HG03460 (cell line): ENCODE data around the gene PPIL1.
"Not testable (repeated sequence)": the region's sequence is repeated elsewhere in the genome, so short reads cannot be mapped to it uniquely, and the experiment has no call there.

Experiments used
- ATAC-seq: cut with Tn5 transposase; IDR thresholded peaks from one replicate; pipeline ENCODE4 v1.9.1; 2021; ENCODE audit not compliant: unreplicated experiment

Gene PPIL1

DNA sequence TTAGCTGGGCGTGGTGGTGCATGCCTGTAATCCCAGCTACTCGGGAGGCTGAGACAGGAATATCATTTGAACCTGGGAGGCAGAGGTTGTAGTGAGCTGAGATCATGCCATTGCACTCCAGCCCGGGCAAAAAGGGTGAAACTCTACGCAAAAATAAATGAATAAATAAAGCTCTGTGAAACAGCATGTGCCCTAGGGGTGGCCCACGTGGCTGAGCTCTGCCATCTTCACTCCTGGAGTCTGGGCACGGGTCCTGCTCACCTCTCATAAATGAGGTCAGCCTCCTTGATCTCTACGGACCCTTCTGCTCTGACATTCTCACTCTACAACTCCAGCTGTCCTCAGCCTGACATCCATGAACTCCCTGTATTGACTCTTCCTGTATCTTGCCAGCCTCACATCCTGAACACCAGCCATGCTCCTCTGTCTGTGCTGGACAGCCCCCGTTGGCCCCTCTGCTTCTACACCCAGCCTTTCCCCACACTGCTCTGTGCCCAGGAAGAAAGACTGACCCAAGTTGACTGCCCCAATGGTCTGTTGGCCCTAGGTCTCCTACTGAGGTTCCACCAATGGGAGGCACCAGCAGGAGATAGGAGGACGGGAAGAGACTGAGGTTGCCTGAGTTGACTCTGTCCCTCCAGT is 57.3 kb downstream of the PPIL1 start:
- no peak for ATAC-seq

DNA sequence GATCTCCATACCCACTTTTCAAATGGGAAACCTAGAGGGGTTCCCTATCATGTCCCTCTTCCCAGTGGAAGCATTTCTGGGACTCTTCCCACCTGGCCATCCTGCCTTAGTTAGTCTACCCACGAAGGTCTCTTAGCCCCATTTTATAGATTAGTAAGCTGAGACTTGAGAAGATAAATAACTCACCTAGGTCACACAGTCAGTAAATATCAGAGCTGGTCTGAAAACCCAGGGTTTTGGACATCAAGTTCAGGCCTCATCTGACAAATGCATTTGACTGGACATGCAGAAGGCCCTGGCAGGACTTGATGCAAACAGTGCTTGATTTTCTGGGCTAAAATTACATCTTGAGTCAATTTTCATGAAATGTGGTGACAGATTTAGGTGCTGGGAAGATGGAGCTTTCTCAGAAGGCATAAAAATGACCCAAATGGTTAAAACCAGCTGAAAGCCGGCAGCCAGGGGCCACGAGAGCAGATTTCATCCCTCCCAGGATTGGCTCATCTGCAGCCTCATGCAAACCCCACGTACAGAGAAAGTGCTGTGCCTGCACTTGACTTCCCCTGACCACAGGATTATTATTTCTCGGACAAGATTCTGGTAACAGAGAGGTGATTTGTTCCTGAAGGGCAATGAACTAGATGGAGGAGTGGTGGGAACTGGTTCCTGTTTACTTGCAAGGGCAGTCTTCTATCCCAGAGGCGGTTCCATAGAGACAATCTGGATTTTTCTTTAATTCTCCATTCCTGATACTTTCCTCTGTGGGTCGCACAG is 58.5 kb downstream of the PPIL1 start:
- no peak for ATAC-seq

DNA sequence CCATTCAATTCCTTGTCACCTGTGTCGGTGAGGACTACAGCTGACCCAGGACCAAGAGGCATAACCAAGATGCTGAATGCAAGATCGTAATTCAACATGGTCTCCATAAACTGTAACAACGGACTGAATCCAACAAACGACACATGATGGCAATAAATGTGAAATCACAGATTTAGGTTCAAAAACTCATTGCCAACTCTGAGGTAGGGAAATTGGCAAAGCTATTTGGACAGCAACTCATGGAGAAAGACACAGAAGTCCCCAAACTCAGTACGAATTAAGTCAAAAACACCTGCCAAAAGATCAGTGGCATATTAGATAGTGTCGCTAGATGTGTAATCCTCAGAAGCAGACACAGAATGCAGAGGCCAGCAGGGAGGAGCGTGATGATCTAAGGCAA is 60.4 kb downstream of the PPIL1 start:
- no peak for ATAC-seq

DNA sequence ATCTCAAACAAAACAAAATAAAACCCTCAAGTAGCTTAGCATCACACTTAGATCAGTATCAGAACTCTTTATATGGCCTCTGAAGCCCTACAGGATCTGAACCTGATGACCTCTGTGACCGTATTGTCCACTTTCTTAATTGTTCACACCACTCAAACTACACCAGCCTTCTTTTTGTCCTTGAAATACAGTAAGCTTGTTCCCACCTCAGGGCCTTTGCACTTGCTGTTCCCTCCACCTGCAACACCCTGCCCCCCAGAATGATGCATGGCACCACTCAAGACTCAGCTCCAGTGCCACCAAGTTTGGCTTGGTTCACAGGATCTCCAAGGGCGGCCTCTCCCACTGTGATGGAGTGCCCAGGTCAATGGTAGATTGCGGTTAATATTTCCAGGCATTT is 61.1 kb downstream of the PPIL1 start:
- ATAC-seq = no peak

DNA sequence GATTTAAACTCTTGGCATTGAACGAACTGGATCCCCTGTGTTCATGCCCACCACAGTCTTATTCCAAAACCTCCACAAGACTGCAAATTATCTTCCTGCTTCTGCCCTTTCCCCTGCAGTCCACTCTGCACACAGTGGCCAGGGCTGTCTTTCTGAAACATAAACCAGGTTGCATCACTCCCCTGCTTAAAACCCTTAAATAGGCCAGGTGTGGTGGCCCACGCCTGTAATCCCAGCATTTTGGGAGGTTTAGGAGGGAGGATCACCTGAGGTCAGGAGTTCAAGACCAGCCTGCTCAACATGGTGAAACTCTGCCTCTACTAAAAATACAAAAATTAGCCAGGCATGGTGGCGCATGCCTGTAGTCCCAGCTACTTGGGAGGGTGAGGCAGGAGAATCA is 61.6 kb downstream of the PPIL1 start:
- not testable (repeated sequence) for ATAC-seq

DNA sequence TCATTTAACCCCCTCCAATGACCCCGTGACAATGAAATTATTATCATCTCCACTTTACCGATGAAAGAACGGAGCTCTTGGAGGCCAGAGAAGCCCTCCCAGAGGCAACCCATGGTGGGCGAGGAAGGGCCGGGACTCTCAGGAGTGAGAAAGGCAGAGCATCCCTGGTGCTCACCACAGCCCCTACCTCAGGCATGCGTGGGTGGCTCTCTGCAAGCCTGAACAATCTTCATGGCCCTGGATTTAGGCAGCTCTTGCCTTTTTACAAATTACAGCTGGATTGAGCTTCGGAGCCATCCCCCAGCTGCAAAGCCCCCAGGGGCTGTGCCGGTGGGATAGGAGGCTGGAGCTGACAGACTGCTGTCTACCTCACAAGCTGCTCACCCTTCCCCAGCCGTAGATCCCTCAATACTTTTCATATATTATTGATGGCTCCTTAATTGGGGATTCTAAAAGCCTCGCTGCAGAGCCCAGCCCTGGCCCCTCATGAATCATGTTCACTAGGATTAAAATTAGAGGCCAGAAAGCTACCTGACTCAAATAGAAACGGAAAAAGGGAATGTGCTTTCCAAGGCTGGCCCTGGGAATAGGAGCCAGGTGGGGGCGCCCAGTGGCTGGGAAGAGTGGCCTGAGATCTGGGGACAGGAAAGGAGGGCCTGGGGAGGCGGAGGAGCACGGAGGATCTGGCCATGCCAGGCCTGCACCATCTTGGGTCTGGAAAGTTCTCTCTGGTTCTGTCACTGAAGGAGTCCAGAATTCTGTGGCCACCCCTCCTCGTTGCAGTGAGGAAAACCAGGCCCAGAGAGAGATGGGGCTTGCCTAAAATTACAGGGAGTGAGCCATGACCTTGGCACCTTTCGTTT is 64.4 kb downstream of the PPIL1 start:
- ATAC-seq = no peak

DNA sequence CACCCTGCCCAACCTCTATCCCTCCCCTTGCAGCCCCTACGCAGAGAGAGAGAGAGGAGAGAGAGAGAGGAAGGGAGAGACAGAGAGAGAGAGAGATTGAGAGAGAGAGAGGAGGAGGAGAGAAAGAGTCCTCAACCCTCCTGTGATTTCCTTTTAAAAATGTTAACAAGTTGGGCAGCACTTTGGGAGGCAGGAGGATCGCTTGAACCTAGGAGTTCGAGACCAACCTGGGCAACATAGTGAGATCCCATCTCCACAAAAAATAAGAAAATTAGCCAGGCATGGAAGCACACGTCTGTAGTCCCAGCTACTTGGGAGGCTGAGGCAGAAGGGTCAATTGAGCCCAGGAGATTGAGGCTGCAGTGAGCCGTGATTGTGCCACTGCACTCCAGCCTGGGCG is 65.4 kb downstream of the PPIL1 start:
- no peak for ATAC-seq

DNA sequence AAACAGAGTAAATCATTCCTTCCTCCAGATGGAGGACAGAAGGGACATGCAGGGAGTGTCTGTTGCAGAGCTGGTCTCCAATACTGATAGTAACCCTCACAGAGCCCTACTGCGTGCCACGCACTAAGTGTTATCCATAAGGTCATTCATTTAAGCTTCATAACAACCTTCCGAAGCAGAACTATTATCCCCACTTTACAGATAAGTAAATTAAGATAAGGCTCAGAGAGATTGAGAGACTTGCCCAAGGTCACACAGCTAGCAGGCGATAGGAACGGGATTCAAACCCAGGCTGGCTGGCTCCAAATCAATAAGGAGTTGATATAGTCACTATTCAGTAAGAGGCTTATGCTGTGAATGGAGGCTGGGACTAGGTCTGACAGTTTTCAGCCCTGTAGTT is 66.0 kb downstream of the PPIL1 start:
- ATAC-seq = no peak

DNA sequence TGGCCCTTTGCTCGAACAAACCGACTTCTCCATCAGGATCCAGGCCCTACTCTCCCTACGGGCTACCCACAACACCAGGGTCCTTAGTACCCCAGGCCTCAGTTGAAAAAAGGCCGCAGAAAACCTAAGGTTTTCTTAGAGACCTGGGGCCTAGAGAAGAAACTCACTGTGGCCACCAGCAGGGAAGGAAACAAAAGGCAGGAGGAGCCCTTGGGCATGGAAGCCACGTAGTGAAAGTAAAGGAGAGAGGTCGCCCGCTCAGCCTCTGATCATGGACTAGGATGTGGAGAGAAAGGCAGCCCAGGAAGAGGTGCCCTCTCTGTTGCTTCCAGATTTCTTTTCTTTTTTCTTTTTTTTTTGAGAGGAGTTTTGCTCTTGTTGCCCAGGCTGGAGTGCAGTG is 66.9 kb downstream of the PPIL1 start:
- ATAC-seq = no peak

DNA sequence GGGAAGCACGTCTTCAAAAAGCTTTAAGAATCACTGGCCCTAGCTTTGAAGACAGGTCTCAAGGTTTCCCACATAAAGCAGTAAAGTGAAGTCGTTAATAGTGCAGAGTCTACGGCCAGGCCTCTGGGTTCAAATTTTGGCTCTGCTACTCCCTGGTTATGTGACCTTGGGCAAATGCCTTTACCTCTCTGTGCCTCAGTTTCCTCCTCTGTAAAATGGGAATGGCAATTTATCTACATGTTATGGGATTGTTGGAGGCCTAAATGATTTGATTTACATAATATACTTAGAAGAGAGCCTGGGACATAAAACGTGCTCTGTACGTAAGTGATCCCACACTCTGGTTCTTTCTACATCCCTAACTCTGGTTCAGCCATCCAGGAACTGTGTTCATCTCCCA is 67.5 kb downstream of the PPIL1 start:
- ATAC-seq = no peak

DNA sequence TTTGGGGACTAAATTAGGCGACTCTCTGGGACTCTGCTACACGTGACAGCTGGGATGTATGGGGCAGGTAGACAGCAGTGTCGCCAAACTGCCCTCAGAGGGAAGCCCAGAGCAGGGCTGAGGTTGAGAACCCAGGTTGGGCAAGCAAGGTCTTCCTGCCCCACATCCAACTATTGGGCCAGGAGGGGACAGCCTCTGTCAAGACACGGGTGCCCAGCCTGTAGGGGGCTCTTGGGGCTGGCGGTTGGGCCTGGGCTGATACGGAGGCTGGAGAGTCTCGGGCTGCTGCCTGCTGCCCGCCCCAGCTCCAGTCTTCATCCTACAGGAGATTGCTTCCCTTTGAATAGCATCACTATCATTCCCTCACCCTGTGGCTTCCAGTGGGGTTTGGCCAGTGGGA is 68.7 kb downstream of the PPIL1 start:
- no peak for ATAC-seq

DNA sequence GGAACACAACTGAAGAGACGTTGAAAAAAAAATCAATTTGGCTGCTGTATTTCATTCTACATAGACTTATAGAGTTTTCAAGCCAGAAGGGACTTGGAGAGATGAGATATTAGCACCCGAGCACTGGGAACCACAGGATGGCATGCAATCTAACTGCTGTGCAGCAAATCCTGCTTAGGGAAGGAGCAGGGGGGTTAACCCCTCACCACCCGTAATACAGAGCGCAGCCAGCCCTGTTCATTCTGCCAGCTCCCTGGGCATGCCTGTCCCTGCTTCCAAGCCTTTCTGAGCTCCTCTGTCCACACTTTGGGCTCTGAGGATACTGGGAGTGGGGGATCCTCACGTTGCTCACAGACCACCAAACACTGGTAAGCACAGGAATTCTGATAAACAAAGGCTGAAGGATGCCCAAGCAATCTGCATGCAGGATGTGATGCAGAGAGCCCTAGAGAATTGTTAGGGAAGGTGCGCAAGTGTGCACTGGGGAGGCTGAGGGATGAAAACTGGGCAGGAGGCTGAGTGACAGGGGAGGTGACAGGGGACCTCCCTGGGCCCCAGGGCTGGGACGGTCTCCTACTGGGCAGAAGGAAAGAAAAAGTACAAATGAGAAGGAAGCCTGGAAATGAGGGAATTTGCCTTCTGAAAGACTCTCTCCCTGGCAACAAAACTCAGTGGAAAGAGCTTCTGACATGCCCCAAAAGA is 69.4 kb downstream of the PPIL1 start:
- ATAC-seq = no peak
